ENCODE data around the gene MAP3K3.

MAP3K3 gene

GRCh38 chr17:63587770-63588169 is 34.4 kb upstream of the MAP3K3 start:
- ChIA-PET POLR2A (no interaction called here), CTCF (no interaction called here)
- no peak for TF ChIP-seq FOXM1 (IDR thresholded peaks at IDR 0.05; ENCODE audit: borderline replicate concordance)
- TF ChIP-seq TARDBP (IDR thresholded peaks at IDR 0.05), result no peak
- no peak for TF ChIP-seq SUZ12 (IDR thresholded peaks at IDR 0.05)
- TF ChIP-seq HDGF (IDR thresholded peaks at IDR 0.05; ENCODE audit: borderline replicate concordance), result no peak
- no peak for TF ChIP-seq LEF1 (IDR thresholded peaks at IDR 0.05; ENCODE audit: borderline replicate concordance)
- no peak for TF ChIP-seq FOXK2 (IDR thresholded peaks at IDR 0.05)
- no peak for TF ChIP-seq ARNT (IDR thresholded peaks at IDR 0.05)
- no peak for DNase-seq (ENCODE audit: extremely low spot score)

DNA sequence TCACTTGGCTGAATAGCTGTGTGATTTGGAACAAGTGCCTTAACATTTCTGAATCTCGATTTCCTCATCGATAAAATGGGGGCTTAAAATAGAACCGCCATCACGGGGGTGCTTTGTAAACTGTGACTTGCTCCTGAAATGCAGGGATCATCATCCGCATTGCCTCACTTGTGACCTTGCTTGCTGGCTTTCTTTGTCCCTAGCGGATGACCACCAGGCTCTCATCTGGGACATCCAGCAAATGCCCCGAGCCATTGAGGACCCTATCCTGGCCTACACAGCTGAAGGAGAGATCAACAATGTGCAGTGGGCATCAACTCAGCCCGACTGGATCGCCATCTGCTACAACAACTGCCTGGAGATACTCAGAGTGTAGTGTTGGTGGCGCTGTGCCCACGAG is 33.4 kb upstream of the MAP3K3 start:
- TF ChIP-seq FOXK2 (IDR thresholded peaks at IDR 0.05) (no peak), FOXA1 (IDR thresholded peaks at IDR 0.05) (no peak), ARNT (IDR thresholded peaks at IDR 0.05) (no peak), SP1 (IDR thresholded peaks at IDR 0.05) (no peak), FOXM1 (IDR thresholded peaks at IDR 0.05; ENCODE audit: borderline replicate concordance) (no peak), ELF4 (IDR thresholded peaks at IDR 0.05) (no peak), BHLHE40 (IDR thresholded peaks at IDR 0.05; ENCODE audit: borderline replicate concordance) (no peak), L3MBTL2 (conservative IDR thresholded peaks at IDR 0.05) (no peak), SUZ12 (IDR thresholded peaks at IDR 0.05) (no peak), TARDBP (IDR thresholded peaks at IDR 0.05) (no peak)
- TF ChIP-seq, protein P1, sequence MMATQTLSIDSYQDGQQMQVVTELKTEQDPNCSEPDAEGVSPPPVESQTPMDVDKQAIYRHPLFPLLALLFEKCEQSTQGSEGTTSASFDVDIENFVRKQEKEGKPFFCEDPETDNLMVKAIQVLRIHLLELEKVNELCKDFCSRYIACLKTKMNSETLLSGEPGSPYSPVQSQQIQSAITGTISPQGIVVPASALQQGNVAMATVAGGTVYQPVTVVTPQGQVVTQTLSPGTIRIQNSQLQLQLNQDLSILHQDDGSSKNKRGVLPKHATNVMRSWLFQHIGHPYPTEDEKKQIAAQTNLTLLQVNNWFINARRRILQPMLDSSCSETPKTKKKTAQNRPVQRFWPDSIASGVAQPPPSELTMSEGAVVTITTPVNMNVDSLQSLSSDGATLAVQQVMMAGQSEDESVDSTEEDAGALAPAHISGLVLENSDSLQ (IDR thresholded peaks at IDR 0.05), result no peak
- POLR2A ChIA-PET, result no interaction called here
- CTCF ChIA-PET, result no interaction called here
- DNase-seq (ENCODE audit: extremely low spot score), result no peak

GRCh38 chr17:63589646-63590045 is 32.6 kb upstream of the MAP3K3 start:
- DNase-seq (ENCODE audit: extremely low spot score), result no peak
- ChIA-PET POLR2A (interaction anchor here (2.0 kb wide), 1 partner anchor 11 kb away, joined by 5 read pairs; the partner anchor contains the start of gene TACO1), CTCF (no interaction called here)
- TF ChIP-seq TARDBP (IDR thresholded peaks at IDR 0.05) (no peak), ZNF384 (IDR thresholded peaks at IDR 0.05) (no peak), ELF4 (IDR thresholded peaks at IDR 0.05) (no peak), HDGF (IDR thresholded peaks at IDR 0.05; ENCODE audit: borderline replicate concordance) (no peak), FOXK2 (IDR thresholded peaks at IDR 0.05) (no peak), SP1 (IDR thresholded peaks at IDR 0.05) (no peak), L3MBTL2 (conservative IDR thresholded peaks at IDR 0.05) (no peak), SUZ12 (IDR thresholded peaks at IDR 0.05) (no peak), FOXM1 (IDR thresholded peaks at IDR 0.05; ENCODE audit: borderline replicate concordance) (no peak), CTBP1 (IDR thresholded peaks at IDR 0.05; ENCODE audit: borderline replicate concordance) (no peak), ARNT (IDR thresholded peaks at IDR 0.05) (no peak), NFRKB (IDR thresholded peaks at IDR 0.05) (no peak), BHLHE40 (IDR thresholded peaks at IDR 0.05; ENCODE audit: borderline replicate concordance) (no peak), LEF1 (IDR thresholded peaks at IDR 0.05; ENCODE audit: borderline replicate concordance) (no peak), FOXA1 (IDR thresholded peaks at IDR 0.05) (no peak)
- TF ChIP-seq, protein P1 (IDR thresholded peaks at IDR 0.05), result no peak

- ChIA-PET CTCF (no interaction called here), POLR2A (no interaction called here)
- DNase-seq (ENCODE audit: extremely low spot score), result no peak
- TF ChIP-seq TARDBP (IDR thresholded peaks at IDR 0.05) (no peak), HDGF (IDR thresholded peaks at IDR 0.05; ENCODE audit: borderline replicate concordance) (no peak)
Observed at GRCh38 chr17:63592797-63593196, 29.4 kb upstream of the MAP3K3 start.

DNA sequence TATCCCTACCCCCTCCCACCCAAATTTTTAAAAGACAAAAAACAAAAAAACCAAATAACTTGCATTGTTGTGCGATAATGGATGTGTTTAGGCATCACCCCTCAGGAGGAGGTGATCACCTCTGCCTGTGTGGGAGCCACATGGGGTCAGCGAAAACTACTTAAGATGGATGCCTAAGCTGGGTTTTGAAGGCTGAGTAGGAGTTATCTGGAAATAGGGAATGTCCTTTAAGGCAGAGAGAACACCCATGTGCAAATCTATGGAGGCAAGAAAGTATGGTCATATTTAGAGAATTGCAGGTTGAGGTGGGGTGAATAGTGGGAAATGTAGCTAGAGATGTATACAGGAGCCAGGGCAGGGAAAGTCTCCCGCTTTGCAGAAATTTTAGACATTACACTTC is 27.1 kb upstream of the MAP3K3 start:
- ChIA-PET CTCF (no interaction called here), POLR2A (no interaction called here)
- TF ChIP-seq SUZ12 (IDR thresholded peaks at IDR 0.05) (no peak), BHLHE40 (IDR thresholded peaks at IDR 0.05; ENCODE audit: borderline replicate concordance) (no peak), HDGF (IDR thresholded peaks at IDR 0.05; ENCODE audit: borderline replicate concordance) (no peak), FOXK2 (IDR thresholded peaks at IDR 0.05) (no peak), ELF4 (IDR thresholded peaks at IDR 0.05) (no peak), CTBP1 (IDR thresholded peaks at IDR 0.05; ENCODE audit: borderline replicate concordance) (no peak)
- no peak for DNase-seq (ENCODE audit: extremely low spot score)

DNA sequence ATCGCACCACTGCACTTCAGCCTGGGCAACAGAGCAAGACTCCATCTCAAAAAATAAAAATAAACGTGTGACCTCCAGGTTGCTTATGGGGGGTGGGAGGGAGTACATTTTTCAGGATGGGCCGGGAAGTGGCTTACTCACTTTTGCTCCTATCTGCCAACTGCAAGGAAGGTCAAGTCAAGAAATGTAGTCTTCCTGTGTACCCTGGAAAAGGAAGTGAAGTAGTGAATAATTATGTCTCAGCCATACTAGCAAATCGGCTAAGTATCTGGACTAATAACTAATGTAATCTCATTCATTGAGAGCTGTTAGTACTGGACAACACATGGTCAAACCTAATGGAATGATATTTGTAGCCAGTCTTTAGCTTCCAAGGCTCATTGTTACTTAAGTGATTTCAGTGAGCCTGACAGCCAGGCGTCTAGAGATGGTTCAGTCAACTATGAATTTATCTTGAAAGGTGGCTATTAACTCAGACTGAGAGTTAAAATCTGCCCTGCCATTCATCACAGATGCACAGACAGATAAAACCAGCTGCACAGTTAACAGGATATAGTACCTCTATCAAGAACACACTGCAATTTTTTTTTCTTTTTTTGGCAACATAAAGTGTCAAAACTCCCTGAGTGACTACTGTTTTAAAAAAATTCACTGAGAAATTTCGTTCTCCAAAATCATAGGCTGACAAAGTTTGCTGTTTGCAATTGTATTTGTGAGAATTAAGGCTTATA is 25.2 kb upstream of the MAP3K3 start:
- DNase-seq (ENCODE audit: extremely low spot score), result no peak
- ChIA-PET CTCF (no interaction called here), POLR2A (interaction anchor here (1.1 kb wide), 1 partner anchor 25 kb away, joined by 3 read pairs; the partner anchor contains the start of gene MAP3K3)
- TF ChIP-seq SP1 (IDR thresholded peaks at IDR 0.05) (no peak), BHLHE40 (IDR thresholded peaks at IDR 0.05; ENCODE audit: borderline replicate concordance) (no peak), NFRKB (IDR thresholded peaks at IDR 0.05) (no peak), CTBP1 (IDR thresholded peaks at IDR 0.05; ENCODE audit: borderline replicate concordance) (no peak), FOXA1 (IDR thresholded peaks at IDR 0.05) (no peak), HDGF (IDR thresholded peaks at IDR 0.05; ENCODE audit: borderline replicate concordance) (no peak), FOXK2 (IDR thresholded peaks at IDR 0.05) (no peak), LEF1 (IDR thresholded peaks at IDR 0.05; ENCODE audit: borderline replicate concordance) (no peak), ARNT (IDR thresholded peaks at IDR 0.05) (no peak), SUZ12 (IDR thresholded peaks at IDR 0.05) (no peak), L3MBTL2 (conservative IDR thresholded peaks at IDR 0.05) (no peak), ELF4 (IDR thresholded peaks at IDR 0.05) (no peak)
- TF ChIP-seq, protein P1 (IDR thresholded peaks at IDR 0.05), result no peak

All from HEK293T (cell line).